ENCODE measurements around the gene TXK.

TXK gene

DNA sequence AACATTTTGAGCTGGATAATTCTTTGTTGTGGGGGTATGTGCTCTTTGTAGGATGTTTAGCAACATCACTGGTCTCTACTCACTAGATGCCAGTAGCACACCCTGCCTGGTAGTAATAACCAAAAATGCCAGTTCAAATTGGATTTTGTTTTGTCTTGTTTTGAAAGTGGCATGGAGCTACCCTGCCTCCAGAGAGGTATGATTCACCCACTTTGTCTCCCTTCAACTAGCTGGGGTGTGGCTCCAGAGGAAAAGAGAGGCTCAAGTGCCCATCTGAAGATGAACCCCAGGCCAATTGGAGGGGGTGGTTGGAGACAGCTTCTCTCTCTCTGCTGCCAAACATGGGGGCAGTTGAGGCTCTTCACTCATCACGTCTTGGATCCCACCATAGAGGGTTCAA lies 83.0 kb downstream of the TXK start:
- no peak for DNase-seq (ENCODE audit: low read depth in 3 of 3)

DNA sequence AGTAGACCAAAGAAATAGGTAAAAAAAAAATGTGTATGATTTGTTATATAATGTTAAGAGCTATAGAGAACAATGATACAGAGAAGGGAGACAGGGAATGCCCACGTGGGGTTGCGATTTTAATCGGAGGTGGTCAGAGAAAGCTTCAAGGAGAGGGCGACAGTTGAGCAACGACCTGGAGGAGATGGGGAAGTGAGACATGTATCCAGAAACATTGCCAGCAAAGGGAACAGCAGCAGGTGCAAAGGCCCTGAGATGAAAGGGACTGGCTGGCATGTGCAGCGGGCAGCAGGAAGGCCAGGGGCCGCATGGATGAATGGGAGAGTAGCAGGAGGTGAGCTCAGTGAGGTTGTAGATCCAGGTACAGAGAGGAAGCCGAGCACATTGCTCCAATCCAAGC lies 84.6 kb downstream of the TXK start:
- no peak for DNase-seq (ENCODE audit: low read depth in 3 of 3)

DNA sequence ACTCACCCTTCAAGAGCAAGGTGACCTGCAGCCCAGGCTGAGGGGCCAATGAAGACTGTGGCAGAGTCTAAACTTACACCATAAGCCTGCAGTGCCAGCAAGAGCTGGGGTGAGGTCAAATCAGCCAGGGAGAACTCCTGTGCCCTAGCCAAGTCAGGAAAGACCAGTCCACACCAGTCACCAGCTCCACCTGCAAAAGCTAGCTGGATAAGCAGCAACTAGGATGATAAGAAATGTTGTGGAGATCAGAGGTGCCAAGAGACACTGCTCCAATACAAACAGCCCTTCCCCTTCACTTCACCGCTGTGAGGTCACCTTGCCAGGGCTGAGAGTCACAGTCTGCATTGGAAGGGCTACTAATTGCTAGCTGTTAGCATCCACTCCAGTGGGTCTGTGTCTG lies 86.2 kb downstream of the TXK start:
- no peak for DNase-seq (ENCODE audit: low read depth in 3 of 3)

DNA sequence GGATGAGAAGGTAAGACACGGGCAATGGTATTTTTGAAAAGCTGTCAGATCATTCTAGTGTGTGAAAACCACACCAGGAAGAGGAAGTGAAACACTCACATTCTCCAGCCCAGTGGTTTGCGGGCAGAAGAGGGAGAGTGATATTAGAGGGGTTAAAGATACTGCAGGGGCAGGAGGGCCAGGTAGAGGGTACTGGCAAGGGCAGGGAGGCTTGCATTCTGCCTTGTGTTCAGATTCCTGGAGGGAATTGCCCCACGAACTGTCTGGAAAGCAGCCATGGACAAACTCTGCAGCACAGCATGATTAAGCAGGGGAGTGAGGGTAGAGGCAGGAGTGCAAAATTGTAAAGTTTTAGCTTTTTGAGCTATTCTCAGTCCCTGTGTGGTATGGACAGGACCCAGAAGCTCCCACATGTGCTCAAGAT lies 86.6 kb downstream of the TXK start:
- DNase-seq (ENCODE audit: low read depth in 3 of 3): peak; percentile 54 to 79 (median 60)

DNA sequence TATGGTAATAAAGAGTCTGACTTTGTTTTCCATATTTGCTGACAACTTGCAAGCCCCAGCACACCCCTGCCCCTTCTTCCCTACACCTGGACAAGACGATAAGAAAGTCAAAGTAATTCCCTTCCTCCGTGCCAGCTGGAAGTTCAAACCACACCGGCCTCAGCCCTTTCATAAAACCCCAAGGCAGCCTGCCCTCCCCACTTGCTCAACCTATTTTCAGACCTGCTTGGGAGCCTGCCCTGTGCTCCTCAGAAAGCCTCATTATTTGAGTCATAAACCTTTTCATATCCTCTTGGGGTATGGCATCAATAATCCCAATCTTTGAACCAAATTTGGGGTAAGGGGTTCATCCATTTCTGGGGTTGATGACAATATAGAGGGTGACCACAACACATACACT lies 88.0 kb downstream of the TXK start:
- DNase-seq (ENCODE audit: low read depth in 3 of 3): no peak

DNA sequence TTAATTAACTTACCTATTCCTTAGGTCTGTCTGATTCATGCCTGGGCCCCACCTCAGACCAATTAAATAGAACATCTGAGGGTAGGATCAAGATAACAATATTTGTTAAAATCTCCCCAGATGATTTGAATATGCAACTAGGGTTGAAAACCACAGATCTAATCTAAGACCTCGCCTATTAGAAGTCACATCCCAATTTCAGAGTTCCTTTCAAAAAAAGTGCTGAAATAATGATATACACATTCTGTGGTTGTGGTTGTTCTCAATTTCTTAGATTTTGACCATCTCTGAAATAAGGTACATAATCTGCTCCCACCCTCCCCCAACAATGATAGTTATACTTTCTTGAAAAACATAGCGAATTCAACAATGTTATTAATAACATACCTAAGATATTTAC lies 89.8 kb downstream of the TXK start:
- DNase-seq (ENCODE audit: low read depth in 3 of 3): no peak

DNA sequence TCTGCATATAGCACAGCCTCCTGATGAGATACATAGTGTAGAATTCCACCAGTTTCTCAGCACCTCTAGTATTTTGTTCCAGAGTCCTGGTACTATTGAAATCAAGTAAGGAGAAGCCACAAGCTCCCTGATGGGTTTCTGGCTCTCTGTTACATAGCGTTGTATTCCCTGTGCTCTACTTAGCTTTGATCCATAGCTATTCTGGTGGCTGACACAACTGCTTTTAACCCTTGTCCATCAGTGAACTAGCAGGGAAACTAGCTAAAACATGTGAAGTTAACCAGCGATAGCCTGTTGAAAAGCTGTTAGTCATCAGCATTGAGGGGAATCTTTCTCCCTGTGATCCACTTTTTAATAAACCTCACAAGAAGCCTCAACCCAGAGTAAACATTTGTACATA lies 90.5 kb downstream of the TXK start:
- DNase-seq (ENCODE audit: low read depth in 3 of 3): no peak

DNA sequence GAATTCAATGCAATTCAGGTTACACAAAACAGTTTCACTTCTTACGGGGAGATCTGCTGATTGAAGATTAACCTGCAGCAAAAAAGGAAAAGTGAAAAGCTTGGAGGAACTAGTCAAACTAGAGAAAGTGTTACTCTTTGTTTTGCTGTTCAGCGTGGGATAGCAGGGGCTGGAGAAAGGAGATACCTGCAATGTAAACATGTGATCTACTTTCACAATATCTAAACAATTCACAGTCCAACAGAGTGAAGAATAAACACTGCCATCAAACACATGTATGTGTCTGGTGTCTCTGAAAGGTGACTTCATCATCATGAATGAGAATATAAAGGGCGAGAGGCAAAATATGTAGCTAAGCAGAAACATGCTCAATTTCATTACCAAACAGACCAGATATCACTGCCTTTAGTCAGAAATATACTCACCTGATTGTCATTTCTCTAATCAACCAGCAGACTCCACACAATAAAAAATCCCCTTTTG lies 91.0 kb downstream of the TXK start:
- no peak for DNase-seq (ENCODE audit: low read depth in 3 of 3)

DNA sequence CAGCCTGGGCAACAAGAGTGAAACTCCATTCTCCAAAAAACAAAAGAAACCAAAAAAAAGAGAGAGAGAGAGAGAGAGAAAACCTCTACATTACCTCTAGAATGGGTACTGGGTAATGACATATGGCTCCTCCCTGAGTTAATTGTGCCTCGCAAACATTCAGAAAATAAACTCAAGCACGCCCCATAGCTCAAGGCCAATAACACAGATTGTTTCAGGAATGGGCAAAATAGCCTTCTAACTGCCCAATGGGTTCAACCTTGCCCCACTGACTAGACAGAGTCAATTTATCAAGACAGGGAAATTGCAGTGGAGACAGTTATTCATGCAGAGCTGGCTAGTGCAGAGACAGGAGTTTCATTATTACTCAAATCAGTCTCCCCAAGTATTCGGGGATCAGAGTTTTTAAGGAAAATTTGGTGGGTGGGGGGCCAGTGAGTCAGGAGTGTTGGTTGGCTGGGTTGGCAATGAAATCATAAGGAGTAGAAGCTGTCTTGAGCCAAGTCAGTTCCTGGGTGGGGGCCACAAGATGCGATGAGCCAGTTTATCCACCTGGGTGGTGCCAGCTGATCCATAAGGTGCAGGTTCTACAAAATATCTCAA lies 92.4 kb downstream of the TXK start:
- DNase-seq (ENCODE audit: low read depth in 3 of 3): peak in 1 of 3 experiments; percentile 51

DNA sequence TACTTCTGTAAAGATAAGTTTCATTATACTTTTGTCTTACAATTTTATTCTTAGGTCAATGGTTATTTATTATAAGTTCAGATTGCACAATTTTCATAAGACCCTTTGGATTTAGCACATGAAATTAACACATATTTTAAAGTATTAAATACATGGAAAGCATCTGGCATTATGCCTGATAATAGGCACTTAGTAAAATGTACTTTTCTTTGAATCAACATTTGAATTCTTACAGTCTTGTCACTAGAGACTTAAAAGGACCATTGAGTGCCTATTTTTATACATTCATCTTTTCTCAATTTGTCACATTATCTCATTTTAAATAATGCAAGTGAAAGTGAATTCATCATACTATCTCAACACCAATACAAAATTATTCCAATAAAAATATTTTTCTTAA lies 94.5 kb downstream of the TXK start:
- DNase-seq (ENCODE audit: low read depth in 3 of 3): no peak

DNA sequence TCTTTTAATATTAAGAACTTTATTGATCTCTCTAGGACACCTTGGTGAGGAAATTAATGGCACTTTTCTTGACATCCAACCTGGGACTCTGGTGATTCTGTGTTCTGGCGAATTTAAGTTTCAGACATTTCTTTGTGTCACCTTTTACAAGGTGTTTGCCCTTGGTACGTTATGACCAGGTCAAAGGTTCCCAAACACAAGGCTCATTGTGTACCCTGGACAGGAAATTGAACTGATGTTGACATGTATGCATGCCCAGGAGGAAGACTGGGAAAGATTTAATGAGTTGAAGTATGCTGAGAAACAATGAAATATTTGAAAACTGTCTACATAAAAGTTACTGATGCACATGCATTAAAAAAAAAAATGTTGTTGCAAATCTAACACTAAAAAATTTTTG lies 95.4 kb downstream of the TXK start:
- no peak for DNase-seq (ENCODE audit: low read depth in 3 of 3)

DNA sequence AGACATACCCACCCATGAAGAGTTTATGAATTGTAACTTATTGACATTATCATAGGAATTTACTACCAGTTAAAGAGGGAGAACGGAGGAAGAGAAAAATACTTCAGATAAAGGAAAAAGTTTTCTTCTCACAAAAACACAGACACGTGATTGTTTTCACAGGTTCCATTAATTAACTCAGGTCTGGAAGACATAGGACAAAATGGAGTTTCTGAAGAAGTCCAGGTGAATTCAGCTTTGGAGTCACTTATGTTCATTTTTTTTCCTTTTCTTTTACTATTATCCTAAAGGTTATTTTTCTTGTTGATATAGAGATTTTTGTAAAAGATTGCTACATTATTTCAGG lies 97.0 kb downstream of the TXK start:
- DNase-seq (ENCODE audit: low read depth in 3 of 3): no peak

DNA sequence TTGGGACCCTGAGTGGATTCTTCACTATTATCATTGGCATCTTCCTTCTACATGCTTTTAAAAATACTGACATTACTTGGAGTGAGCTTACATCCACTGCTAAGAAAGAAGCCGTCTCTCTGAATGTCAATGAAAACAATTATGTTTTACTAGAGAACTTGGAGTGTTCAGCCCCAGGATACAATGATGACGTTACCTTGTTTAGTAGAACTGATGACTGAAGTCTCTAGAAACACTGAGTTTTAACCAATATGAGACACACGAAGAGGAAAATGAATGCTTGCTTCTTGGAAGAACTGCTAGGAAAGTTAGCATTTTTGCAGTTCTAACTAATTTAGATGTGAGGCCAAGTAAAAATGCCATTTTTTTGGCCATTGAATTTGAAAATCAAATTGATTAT lies 98.1 kb downstream of the TXK start:
- DNase-seq (ENCODE audit: low read depth in 3 of 3): no peak

DNA sequence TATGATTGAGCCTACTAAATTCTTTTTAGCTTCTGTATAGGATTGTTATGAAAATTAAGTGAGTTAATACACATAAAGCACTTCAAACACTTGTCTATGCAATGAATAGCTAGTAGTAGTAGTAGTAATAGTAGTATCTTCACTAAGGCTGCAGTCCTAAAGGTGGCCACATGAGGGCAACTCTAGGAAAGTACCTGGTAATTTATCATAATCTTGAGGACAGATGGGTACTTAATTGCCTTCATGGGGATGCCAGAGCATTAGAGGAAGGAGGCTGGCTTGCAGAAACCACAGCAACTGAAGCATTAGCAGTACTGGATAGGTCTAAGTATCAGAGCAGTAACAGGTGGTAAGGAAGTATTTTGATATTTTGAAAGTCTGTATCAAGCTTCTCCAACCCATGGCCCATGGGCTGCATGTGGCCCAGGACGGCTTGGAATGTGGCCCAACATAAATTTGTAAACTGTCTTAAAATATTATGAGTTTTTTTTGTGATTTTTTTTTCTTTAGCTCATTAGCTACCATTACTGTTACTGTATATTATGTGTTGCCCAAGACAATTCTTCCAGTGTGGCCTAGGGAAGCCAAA lies 100.1 kb downstream of the TXK start:
- DNase-seq (ENCODE audit: low read depth in 3 of 3): peak; percentile 34 to 54 (median 51)

DNA sequence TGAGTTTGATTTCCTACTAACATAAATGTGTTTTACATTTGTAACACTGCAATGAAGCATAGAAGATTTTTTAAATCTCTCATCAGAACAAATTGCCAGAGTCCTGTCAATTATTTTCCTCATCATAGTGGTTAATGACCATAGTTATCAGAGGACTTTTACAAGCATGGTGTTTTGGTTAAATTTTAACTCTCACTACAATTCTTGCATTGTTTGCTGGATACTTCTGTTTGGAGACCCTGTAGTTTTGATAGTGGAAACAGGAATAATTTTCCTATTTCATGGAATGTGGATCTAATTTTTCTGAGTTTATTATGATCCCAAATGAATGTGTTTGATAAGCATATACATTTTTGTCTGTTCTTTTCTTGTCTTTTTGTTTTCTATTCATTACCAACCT lies 100.6 kb downstream of the TXK start:
- no peak for DNase-seq (ENCODE audit: low read depth in 3 of 3)

DNA sequence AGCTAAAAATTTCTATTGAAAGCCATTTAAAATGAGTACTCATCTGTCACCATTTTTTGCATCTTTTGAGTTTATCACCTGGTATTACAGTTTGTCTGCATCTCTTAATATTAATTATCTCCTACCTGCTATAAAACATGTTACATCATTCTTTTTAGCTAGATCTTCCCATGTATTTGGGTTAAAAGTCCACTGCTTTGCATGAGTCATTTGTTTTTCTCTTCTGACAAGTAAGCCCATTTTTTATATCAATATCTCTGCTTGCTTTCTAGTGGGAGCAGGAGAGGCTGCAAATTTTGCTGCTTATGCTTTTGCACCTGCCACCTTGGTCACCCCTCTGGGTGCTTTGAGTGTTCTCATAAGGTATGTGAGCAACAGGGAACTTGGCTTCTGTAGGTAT lies 101.3 kb downstream of the TXK start:
- DNase-seq (ENCODE audit: low read depth in 3 of 3): no peak

DNA sequence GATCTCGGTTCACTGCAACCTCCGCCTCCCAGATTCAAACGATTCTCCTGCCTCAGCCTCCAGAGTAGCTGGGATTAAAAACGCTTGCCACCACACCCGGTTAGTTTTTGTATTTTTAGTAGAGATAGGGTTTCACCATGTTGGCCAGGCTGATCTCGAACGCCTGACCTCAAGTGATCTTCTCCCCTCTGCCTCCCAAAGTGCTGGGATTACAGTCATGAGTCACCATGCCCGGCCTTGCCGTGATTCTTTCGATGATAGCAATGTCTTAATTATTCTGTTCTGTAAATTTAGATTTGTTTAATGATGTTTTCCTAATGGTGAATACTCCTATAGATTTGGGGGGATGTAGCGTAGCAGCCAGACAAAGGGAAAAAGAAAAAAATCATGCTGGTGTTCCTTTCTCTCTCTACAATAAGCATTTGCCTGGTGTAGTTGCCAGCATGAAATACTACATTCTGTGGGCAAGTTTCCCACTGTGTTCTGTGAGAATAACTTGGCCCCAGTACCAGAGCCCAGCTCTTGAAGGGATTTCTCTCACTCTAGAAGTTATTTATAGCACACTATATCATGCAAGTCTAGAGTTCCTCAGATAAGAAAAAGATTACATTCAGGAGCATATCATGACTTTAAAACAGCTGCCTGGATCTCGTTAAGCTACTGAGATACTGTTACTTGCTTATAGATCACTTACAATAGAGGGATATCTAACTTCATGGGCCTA lies 102.1 kb downstream of the TXK start:
- DNase-seq (ENCODE audit: low read depth in 3 of 3): no peak

DNA sequence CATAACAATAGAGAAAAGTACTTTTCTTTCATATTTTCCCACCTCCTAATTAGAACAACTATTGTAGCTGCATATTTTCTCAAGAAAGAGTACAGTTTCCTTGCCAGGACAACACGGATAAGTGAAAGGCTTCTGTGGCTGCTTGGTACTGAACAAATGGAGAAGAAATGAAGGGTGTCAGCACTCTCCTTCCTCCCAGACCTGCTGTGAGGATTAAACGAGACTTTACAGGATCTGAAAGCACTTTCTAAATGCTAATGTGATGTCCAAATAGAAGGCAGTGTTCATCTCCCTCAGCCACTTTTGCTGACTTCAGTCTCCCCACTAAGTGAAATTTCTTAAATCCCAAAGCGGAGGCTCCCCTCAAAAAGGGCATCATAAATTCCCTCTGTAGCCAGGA lies 103.6 kb downstream of the TXK start:
- no peak for DNase-seq (ENCODE audit: low read depth in 3 of 3)

DNA sequence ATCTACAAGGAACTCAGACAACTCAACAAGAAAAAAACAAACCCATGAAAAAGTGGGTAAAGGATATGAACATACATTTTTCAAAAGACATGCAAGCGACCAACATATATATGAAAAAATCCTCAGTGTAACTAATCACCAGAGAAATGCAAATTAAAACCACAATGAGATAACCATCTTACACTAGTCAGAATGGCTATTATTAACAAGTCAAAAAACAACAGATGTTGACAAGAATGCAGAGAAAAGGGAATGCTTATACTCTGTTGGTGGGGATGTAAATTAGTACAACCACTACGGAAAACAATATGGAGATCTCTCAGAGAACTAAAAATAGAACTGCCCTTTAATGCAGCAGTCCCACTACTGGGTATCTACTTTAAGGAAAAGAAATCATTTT lies 105.4 kb downstream of the TXK start:
- no peak for DNase-seq (ENCODE audit: low read depth in 3 of 3)

DNA sequence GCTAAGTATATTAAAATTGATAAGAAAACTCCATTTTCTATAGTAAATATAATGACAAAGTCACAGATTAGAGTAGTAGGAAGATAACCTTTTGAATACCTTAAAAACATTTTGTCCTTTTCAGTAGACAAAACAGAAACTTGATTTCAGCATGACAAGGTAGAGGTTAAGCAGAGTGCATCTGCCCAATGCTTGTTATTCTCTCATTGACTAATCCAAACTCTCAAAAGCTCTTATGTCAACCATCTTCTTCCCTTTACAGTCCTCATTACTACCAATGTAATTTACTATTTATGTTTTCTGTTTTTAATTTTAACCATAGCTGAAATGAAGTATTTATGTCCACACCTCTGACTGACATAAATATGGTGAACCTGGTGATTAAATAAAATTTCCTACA lies 106.4 kb downstream of the TXK start:
- DNase-seq (ENCODE audit: low read depth in 3 of 3): no peak

DNA sequence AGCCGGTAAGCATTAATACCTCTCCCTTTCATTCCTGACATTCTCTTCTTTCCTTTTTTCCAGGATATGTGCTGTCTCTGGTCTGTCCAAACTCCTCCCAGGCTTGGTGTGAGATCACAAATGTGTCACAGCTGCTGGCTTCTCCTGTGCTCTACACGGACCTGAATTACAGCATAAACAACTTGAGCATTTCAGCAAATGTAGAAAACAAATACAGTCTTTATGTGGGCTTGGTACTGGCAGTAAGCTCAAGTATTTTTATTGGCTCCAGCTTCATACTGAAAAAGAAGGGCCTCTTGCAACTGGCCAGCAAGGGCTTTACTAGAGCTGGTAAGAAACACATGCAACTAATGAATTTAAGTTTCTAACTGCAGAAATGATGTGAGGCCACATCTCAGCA lies 109.0 kb downstream of the TXK start:
- no peak for DNase-seq (ENCODE audit: low read depth in 3 of 3)

DNA sequence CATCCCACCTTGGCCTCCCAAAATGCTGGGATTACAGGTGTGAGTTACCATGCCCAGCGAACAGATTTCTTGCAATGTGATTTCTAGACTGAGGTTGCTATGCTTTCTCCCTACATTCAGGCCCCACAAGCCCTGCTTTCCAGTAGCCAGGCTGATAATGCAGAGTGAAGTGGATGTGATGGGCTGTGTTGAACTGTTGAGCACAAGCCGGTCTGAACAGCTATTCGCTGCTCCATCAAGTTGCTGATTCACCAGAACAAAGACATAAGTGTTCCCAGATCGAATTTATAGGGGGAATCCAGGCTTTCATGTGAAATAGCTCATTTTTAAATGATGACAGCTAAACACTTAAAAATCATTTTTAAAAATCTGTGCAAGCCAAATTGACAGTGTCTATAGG lies 109.5 kb downstream of the TXK start:
- no peak for DNase-seq (ENCODE audit: low read depth in 3 of 3)

DNA sequence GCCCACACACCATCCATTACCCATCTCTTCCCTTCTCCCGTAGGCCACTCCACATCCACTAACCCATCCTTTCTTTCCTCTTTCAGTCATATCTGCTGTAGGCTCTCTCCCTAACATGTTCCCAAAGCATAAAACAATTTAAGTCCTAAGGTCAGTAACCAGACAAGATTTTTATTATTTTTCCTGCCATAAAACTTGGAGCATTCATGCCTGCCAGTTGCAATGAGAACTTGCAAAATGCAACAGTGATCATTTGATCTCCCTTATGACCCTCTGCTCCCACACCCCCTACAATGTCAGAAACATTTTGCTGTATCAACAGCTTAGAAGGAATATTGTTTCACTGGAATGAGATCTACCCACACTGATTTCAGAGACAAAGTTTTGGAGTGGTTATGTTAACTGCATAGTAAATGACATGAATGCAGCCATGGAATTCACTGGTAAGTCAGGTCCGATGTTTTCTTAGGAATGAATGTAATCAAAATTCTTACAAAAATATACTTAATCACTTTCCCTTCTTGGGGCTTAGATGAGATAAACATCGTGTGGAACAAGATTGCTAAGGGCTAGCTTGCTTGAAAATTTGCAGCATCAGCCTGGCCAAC lies 111.8 kb downstream of the TXK start:
- no peak for DNase-seq (ENCODE audit: low read depth in 3 of 3)

Measured in stimulated activated CD4-positive, alpha-beta T cell treated with anti-CD3 and anti-CD28 coated beads, TNF-alpha, amount 100 ng/mL, for 24 hours (primary cell).